HCT116 (cell line): ENCODE data around the gene TGFBR3L. TPM values are rescaled to one million over a fixed set of nuclear protein-coding genes. Genes with fewer than 3 reads are reported as not detected.

Source experiments
- ATAC-seq: fragments of 200-7000 bp; cut with Tn5 transposase; 2 replicates; pipeline ENCODE4 v1.9.1; 2020; ENCODE audit warnings: mild to moderate bottlenecking, moderate library complexity
- BruUV-seq: library from RNA; stranded (reverse); fragments of 400-500 nt; replicated peaks from 2 replicates; lab custom pipeline; 2021; lab: Mats Ljungman, UMichigan
- CTCF ChIA-PET: fragments of 300-600 bp; sonication (Branson Sonifier 250); formaldehyde crosslinking; loops from one replicate; lab custom pipeline; 2021; ENCODE audit warnings: antibody characterized with exemption; lab: Charles Lee
- POLR2A ChIA-PET: fragments of 300-600, 350-600 bp; sonication (Branson Sonifier 250); formaldehyde crosslinking; loops from one replicate; lab custom pipeline; 2021; ENCODE audit warnings: antibody characterized with exemption; lab: Charles Lee
- RAD21 ChIA-PET, 2 experiments: fragments of 300-600 bp; sonication (Branson Sonifier 250); formaldehyde crosslinking; loops; one replicate each; lab custom pipeline; 2023; ENCODE audit warnings: low total read pairs in 2 of 2; ENCODE audit not compliant: uncharacterized antibody in 2 of 2, unreplicated experiment in 2 of 2, low non-redundant PET in 1 of 2; lab: Charles Lee
- DNase-seq: peaks from one replicate; pipeline ENCODE4 v3.0.0-alpha.2; 2010; ENCODE audit warnings: low read depth, low spot score
- H2AFZ ChIP-seq: fragments of 200-600 bp; shearing (Covaris generic), sonication (generic); 2 replicates; pipeline ENCODE4 v1.6.1; 2017; ENCODE audit warnings: low read depth, mixed run types, mixed read lengths, antibody characterized with exemption, low read length; ENCODE audit not compliant: poor library complexity, severe bottlenecking
- H3K27ac ChIP-seq: 2 replicates; pipeline ENCODE4 v1.5.1; 2012; ENCODE audit warnings: low read depth, low read length
- H3K27me3 ChIP-seq: fragments of 200-600 bp; sonication (generic); 2 replicates; pipeline ENCODE4 v1.6.1; 2016; ENCODE audit warnings: mixed run types, low read length, mixed read lengths; ENCODE audit not compliant: insufficient read depth
- H3K36me3 ChIP-seq, 2 experiments: fragments of 200-500 bp in 1 of 2; fragments of 200-600 bp in 1 of 2; sonication (Bioruptor generic) in 1 of 2; sonication (generic) in 1 of 2; 2 replicates each; pipeline versions ENCODE4 v1.5.1 to v1.6.1; 2014 to 2016; ENCODE audit warnings: low read length in 2 of 2, inconsistent platforms in 1 of 2, mixed read lengths in 1 of 2, mixed run types in 1 of 2; ENCODE audit not compliant: insufficient read depth in 2 of 2, control insufficient read depth in 1 of 2
- H3K4me1 ChIP-seq, 2 experiments: fragments of 200-600 bp in 1 of 2; sonication (generic) in 1 of 2; 2 replicates each; pipeline versions ENCODE4 v1.5.1 to v1.6.1; 2012 to 2017; ENCODE audit warnings: low read length in 2 of 2, inconsistent platforms in 1 of 2, mild to moderate bottlenecking in 1 of 2, mixed read lengths in 1 of 2, mixed run types in 1 of 2, moderate library complexity in 1 of 2; ENCODE audit not compliant: insufficient read depth in 2 of 2, control insufficient read depth in 1 of 2
- H3K4me2 ChIP-seq: fragments of 200-600 bp; sonication (generic); 2 replicates; pipeline ENCODE4 v1.6.1; 2017; ENCODE audit warnings: mixed run types, low read length, mixed read lengths
- H3K4me3 ChIP-seq, 2 experiments: fragments of 200-600 bp in 1 of 2; sonication (generic) in 1 of 2; replicated peaks in 1 of 2; 2 replicates each; pipeline ENCODE4 v1.5.1; 2011 to 2016; ENCODE audit warnings: low read length in 2 of 2, control low read depth in 1 of 2, low read depth in 1 of 2, mild to moderate bottlenecking in 1 of 2, mixed read lengths in 1 of 2, mixed run types in 1 of 2
- H3K79me2 ChIP-seq: fragments of 200-600 bp; sonication (generic); 2 replicates; pipeline ENCODE4 v1.6.1; 2017; ENCODE audit warnings: mild to moderate bottlenecking, mixed run types, low read length, moderate library complexity, mixed read lengths; ENCODE audit not compliant: insufficient read depth
- H3K9ac ChIP-seq: fragments of 200-600 bp; sonication (generic); 2 replicates; pipeline ENCODE4 v1.6.1; 2016; ENCODE audit warnings: low read length, mixed read lengths
- H3K9me2 ChIP-seq: fragments of 200-600 bp; sonication (generic), shearing (Covaris generic); 2 replicates; pipeline ENCODE4 v1.6.1; 2017; ENCODE audit warnings: mixed run types, mild to moderate bottlenecking, moderate library complexity; ENCODE audit not compliant: insufficient read depth
- H3K9me3 ChIP-seq, 2 experiments: fragments of 200-500 bp in 1 of 2; fragments of 200-600 bp in 1 of 2; sonication (Bioruptor generic) in 1 of 2; sonication (generic) in 1 of 2; 2 replicates each; pipeline ENCODE4 v1.6.1; 2014 to 2017; ENCODE audit warnings: low read length in 2 of 2, mixed read lengths in 2 of 2, inconsistent platforms in 1 of 2, low read depth in 1 of 2, mild to moderate bottlenecking in 1 of 2, mixed run types in 1 of 2, moderate library complexity in 1 of 2; ENCODE audit not compliant: control insufficient read depth in 1 of 2, insufficient read depth in 1 of 2
- H4K20me1 ChIP-seq: fragments of 200-600 bp; sonication (generic), shearing (Covaris generic); 2 replicates; pipeline ENCODE4 v1.6.1; 2017; ENCODE audit warnings: mixed run types, mild to moderate bottlenecking, moderate library complexity; ENCODE audit not compliant: insufficient read depth
- POLR2AphosphoS5 ChIP-seq: IDR thresholded peaks from 2 replicates; pipeline ENCODE4 v1.6.1; 2011; ENCODE audit warnings: mild to moderate bottlenecking, low read depth, low read length, moderate library complexity
- intact Hi-C: fragments of 100-400 bp; cut with micrococcal nuclease; formaldehyde crosslinking; loops from 2 replicates; pipeline ENCODE4 v1.10.0; 2022
- total RNA-seq: library from RNA; stranded (reverse); gene quantifications from one replicate; pipeline ENCODE4 v1.2.1, GENCODE V29; 2021; ENCODE audit not compliant: unreplicated experiment
- TF ChIP-seq, protein P1 (sequence below): IDR thresholded peaks from 2 replicates; pipeline ENCODE4 v1.6.1; 2012
- TF ChIP-seq, protein P2 (sequence below): IDR thresholded peaks from 2 replicates; pipeline ENCODE4 v1.6.1; 2011; ENCODE audit warnings: mild to moderate bottlenecking, low read length, moderate library complexity; ENCODE audit not compliant: insufficient replicate concordance; ENCODE audit errors: extremely low read depth

Gene TGFBR3L
- total RNA-seq, 1 experiment from 2014 or later, result 30.9 TPM

DNA sequence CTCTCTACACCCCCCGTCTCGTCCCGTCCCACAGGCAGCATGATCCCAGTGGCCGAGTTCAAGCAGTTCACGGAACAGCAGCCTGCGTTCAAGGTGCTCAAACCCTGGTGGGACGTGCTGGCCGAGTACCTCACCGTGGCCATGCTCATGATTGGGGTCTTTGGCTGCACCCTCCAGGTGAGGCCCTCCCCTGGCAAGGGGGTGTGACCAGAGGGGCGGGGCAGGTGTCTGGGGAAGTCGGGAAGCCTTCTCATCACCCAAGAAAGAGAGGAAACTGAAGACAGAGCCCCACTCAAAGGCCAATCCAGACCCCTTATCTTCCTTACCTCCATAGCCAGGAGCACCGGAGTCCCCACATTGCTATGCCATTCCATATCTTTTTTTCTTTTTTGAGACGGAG, 19.1 kb upstream of the TGFBR3L start:
- Histone ChIP-seq H3K36me3 (peaks cover 0 to 9% of the 10 kb centered on the region in 2 experiments; a peak in 2 of 4 replicates), H3K9ac (no peak overlapping the region), H3K27ac (no peak overlapping the region), H3K4me2 (no peak overlapping the region), H3K27me3 (no peaks in the 10 kb centered on the region), H3K9me3 (no peaks in the 10 kb centered on the region), H2AFZ (no peak overlapping the region), H3K79me2 (peaks cover 26% of the 10 kb centered on the region), H3K4me1 (no peaks in the 10 kb centered on the region; a peak in 1 of 4 replicates)
- CTCF ChIA-PET, result no interaction called here
- RAD21 ChIA-PET, result no interaction called here
- no TSS peak for BruUV-seq
- no peak for TF ChIP-seq POLR2AphosphoS5
- TF ChIP-seq, protein P1, sequence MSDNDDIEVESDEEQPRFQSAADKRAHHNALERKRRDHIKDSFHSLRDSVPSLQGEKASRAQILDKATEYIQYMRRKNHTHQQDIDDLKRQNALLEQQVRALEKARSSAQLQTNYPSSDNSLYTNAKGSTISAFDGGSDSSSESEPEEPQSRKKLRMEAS, result no peak
- TF ChIP-seq, all 23 proteins: peak for 0
- no peak overlapping the region for H3K4me3 ChIP-seq
- ATAC-seq, result no peak
- no peaks in the 10 kb centered on the region for H4K20me1 ChIP-seq
- POLR2A ChIA-PET, result interaction anchor here (0.6 kb wide), 1 partner anchor 517 kb away, joined by 3 read pairs; the partner anchor contains the start of gene MARCHF2
- intact Hi-C loops, result no loop called here
- no peaks in the 10 kb centered on the region for H3K9me2 ChIP-seq
- DNase-seq, result no peak

DNA sequence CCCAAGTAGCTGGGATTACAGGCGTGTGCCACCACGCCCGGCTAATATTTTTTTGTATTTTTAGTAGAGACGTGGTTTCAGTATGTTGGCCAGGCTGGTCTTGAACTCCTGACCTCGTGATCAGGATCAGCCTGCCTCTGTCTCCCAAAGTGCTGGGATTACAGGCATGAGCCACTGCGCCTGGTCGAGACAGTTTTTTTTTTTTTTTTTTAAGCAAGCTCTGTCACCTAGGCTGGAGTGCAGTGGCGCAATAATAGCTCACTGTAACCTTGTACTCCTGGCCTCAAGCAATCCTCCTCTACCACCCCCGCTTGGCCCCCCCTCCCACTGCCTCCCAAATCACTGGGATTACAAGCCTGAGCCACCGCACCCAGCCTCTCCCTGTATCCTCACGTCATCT, 17.3 kb upstream of the TGFBR3L start:
- intact Hi-C loops, result no loop called here

More for the DNA sequence above, 17.3 kb upstream of the TGFBR3L start:
- ATAC-seq (no peak), DNase-seq (no peak)
- BruUV-seq, result no TSS peak
- Histone ChIP-seq H3K36me3 (peaks cover 0 to 9% of the 10 kb centered on the region in 2 experiments; a peak in 2 of 4 replicates), H3K79me2 (peaks cover 12% of the 10 kb centered on the region), H3K4me2 (no peak overlapping the region), H3K27ac (no peak overlapping the region), H4K20me1 (no peaks in the 10 kb centered on the region), H3K4me1 (peaks cover 0 to 6% of the 10 kb centered on the region in 2 experiments; a peak in 2 of 4 replicates), H3K4me3 (no peak overlapping the region), H3K9me2 (no peaks in the 10 kb centered on the region), H3K27me3 (no peaks in the 10 kb centered on the region), H2AFZ (no peak overlapping the region), H3K9me3 (no peaks in the 10 kb centered on the region), H3K9ac (no peak overlapping the region)
- POLR2A ChIA-PET, result no interaction called here
- CTCF ChIA-PET, result no interaction called here
- RAD21 ChIA-PET, result no interaction called here
- TF ChIP-seq, protein P2, sequence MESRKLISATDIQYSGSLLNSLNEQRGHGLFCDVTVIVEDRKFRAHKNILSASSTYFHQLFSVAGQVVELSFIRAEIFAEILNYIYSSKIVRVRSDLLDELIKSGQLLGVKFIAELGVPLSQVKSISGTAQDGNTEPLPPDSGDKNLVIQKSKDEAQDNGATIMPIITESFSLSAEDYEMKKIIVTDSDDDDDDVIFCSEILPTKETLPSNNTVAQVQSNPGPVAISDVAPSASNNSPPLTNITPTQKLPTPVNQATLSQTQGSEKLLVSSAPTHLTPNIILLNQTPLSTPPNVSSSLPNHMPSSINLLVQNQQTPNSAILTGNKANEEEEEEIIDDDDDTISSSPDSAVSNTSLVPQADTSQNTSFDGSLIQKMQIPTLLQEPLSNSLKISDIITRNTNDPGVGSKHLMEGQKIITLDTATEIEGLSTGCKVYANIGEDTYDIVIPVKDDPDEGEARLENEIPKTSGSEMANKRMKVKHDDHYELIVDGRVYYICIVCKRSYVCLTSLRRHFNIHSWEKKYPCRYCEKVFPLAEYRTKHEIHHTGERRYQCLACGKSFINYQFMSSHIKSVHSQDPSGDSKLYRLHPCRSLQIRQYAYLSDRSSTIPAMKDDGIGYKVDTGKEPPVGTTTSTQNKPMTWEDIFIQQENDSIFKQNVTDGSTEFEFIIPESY, result no peak
